H1 (cell line): ENCODE data around the gene SEMA3A. TPM values are rescaled to one million over a fixed set of nuclear protein-coding genes. Genes with fewer than 3 reads are reported as not detected.
A peak's percentile ranks its signal among the peaks of the same experiment; 100 is the strongest.

ENCODE experiments used
- CTCF ChIA-PET: fragments of 300-600 bp; sonication (Branson Sonifier 250); formaldehyde crosslinking; loops from one replicate; lab custom pipeline; 2021; ENCODE audit not compliant: partially characterized antibody; lab: Charles Lee
- POLR2A ChIA-PET: fragments of 300-600 bp; sonication (Branson Sonifier 250); formaldehyde crosslinking; loops from one replicate; lab custom pipeline; 2021; ENCODE audit warnings: inconsistent platforms; ENCODE audit not compliant: partially characterized antibody; lab: Charles Lee
- DNase-seq, 2 experiments: peaks; one replicate each; pipeline versions ENCODE4 v3.0.0 to v3.0.0-alpha.2; 2010 to 2022; ENCODE audit warnings: low spot score in 2 of 2, low read depth in 1 of 2, mixed read lengths in 1 of 2
- FAIRE-seq: peaks from 2 replicates; lab custom pipeline; 2011; peaks lifted over from hg19 to GRCh38; lab: Jason Lieb, UNC
- H2AFZ ChIP-seq: 2 replicates; pipeline ENCODE4 v1.8.1; 2012; ENCODE audit warnings: low read length, inconsistent platforms
- H2AK5ac ChIP-seq: 2 replicates; pipeline ENCODE4 v1.6.1; 2013; ENCODE audit warnings: low read depth, low read length
- H2BK120ac ChIP-seq: replicated peaks from 2 replicates; pipeline ENCODE3; 2013; ENCODE audit warnings: low read depth, low read length, inconsistent platforms
- H2BK12ac ChIP-seq: 2 replicates; pipeline ENCODE4 v1.6.1; 2013; ENCODE audit warnings: low read depth, low read length
- H2BK15ac ChIP-seq: 2 replicates; pipeline ENCODE4 v1.6.1; 2013; ENCODE audit warnings: low read length
- H2BK20ac ChIP-seq: 2 replicates; pipeline ENCODE4 v1.6.1; 2013; ENCODE audit warnings: low read length
- H2BK5ac ChIP-seq: 2 replicates; pipeline ENCODE4 v1.6.1; 2013; ENCODE audit warnings: low read depth, low read length
- H3K14ac ChIP-seq: 2 replicates; pipeline ENCODE4 v1.6.1; 2013; ENCODE audit warnings: inconsistent platforms; ENCODE audit not compliant: insufficient read length
- H3K18ac ChIP-seq: 2 replicates; pipeline ENCODE4 v1.6.1; 2013; ENCODE audit warnings: low read length; ENCODE audit errors: extremely low read depth
- H3K23ac ChIP-seq: 2 replicates; pipeline ENCODE4 v1.6.1; 2013; ENCODE audit warnings: inconsistent platforms; ENCODE audit not compliant: insufficient read length
- H3K23me2 ChIP-seq: 2 replicates; pipeline ENCODE4 v1.6.1; 2013; ENCODE audit warnings: low read depth, low read length
- H3K27ac ChIP-seq: 2 replicates; pipeline ENCODE4 v1.6.1; 2011; ENCODE audit warnings: low read depth, low read length, inconsistent platforms
- H3K27me3 ChIP-seq, 4 experiments: replicated peaks in 1 of 4; 1 replicate in 1 of 4; 2 replicates in 3 of 4; pipeline versions ENCODE4 v1.6.1 to v1.8.1; 2011 to 2013; ENCODE audit warnings: low read length in 3 of 4, mild to moderate bottlenecking in 3 of 4, inconsistent platforms in 2 of 4, mixed read lengths in 2 of 4, moderate library complexity in 1 of 4; ENCODE audit not compliant: control insufficient read depth in 3 of 4, insufficient read depth in 3 of 4; ENCODE audit errors: extremely low read depth in 1 of 4
- H3K36me3 ChIP-seq, 4 experiments: 2 replicates each; pipeline versions ENCODE4 v1.6.1 to v1.8.1; 2011 to 2013; ENCODE audit warnings: mild to moderate bottlenecking in 4 of 4, low read length in 3 of 4, moderate library complexity in 2 of 4, control low read depth in 1 of 4, inconsistent platforms in 1 of 4; ENCODE audit not compliant: insufficient read depth in 4 of 4, control insufficient read depth in 2 of 4
- H3K4ac ChIP-seq: replicated peaks from 2 replicates; pipeline ENCODE3; 2013; ENCODE audit warnings: low read length, low read depth, mixed read lengths, inconsistent platforms; ENCODE audit not compliant: insufficient read length
- H3K4me1 ChIP-seq, 4 experiments: replicated peaks in 1 of 4; 1 replicate in 1 of 4; 2 replicates in 3 of 4; pipeline versions ENCODE4 v1.6.1 to v1.8.1; 2011 to 2013; ENCODE audit warnings: low read length in 3 of 4, inconsistent platforms in 2 of 4, mixed read lengths in 1 of 4; ENCODE audit not compliant: insufficient read depth in 4 of 4, control insufficient read depth in 3 of 4
- H3K4me2 ChIP-seq, 2 experiments: 2 replicates each; pipeline versions ENCODE4 v1.6.1 to v1.8.1; 2011 to 2013; ENCODE audit warnings: low read depth in 2 of 2, low read length in 2 of 2, control low read depth in 1 of 2, inconsistent platforms in 1 of 2, mild to moderate bottlenecking in 1 of 2; ENCODE audit not compliant: insufficient read depth in 1 of 2
- H3K4me3 ChIP-seq, 4 experiments: fragments of 200-600, 300-600 bp in 1 of 4; sonication (generic), shearing (Covaris generic), sonication (Bioruptor Twin) in 1 of 4; 2 replicates each; pipeline versions ENCODE4 v1.5.1 to v1.8.1; 2011 to 2016; ENCODE audit warnings: low read length in 4 of 4, low read depth in 3 of 4, control low read depth in 2 of 4, inconsistent platforms in 2 of 4, mild to moderate bottlenecking in 2 of 4, mixed read lengths in 1 of 4, moderate library complexity in 1 of 4; ENCODE audit not compliant: insufficient read depth in 2 of 4; ENCODE audit errors: extremely low read depth in 1 of 4
- H3K56ac ChIP-seq: replicated peaks from 2 replicates; pipeline ENCODE3; 2013; ENCODE audit warnings: low read depth, mild to moderate bottlenecking, mixed read lengths, low read length, inconsistent platforms; ENCODE audit not compliant: insufficient read length
- H3K79me1 ChIP-seq: 2 replicates; pipeline ENCODE4 v1.6.1; 2013; ENCODE audit warnings: low read depth, low read length, control low read depth
- H3K79me2 ChIP-seq, 2 experiments: 2 replicates each; pipeline versions ENCODE4 v1.6.1 to v1.8.1; 2012 to 2013; ENCODE audit warnings: low read length in 2 of 2, mild to moderate bottlenecking in 2 of 2, inconsistent platforms in 1 of 2; ENCODE audit not compliant: insufficient read depth in 2 of 2, control insufficient read depth in 1 of 2
- H3K9ac ChIP-seq, 4 experiments: replicated peaks in 1 of 4; 1 replicate in 1 of 4; 2 replicates in 3 of 4; pipeline versions ENCODE4 v1.6.1 to v1.8.1; 2011 to 2013; ENCODE audit warnings: low read depth in 3 of 4, low read length in 3 of 4, control low read depth in 2 of 4, mild to moderate bottlenecking in 2 of 4, moderate library complexity in 2 of 4, inconsistent platforms in 1 of 4; ENCODE audit errors: extremely low read depth in 1 of 4
- H3K9me3 ChIP-seq, 2 experiments: 2 replicates each; pipeline versions ENCODE4 v1.6.1 to v1.8.1; 2012 to 2013; ENCODE audit warnings: mild to moderate bottlenecking in 2 of 2, moderate library complexity in 2 of 2, control low read depth in 1 of 2, inconsistent platforms in 1 of 2, low read depth in 1 of 2, low read length in 1 of 2, mixed read lengths in 1 of 2; ENCODE audit not compliant: insufficient read depth in 2 of 2
- H4K20me1 ChIP-seq, 2 experiments: replicated peaks in 1 of 2; 2 replicates each; pipeline versions ENCODE3 to v1.8.1; 2011 to 2013; ENCODE audit warnings: inconsistent platforms in 2 of 2, low read length in 2 of 2, mild to moderate bottlenecking in 1 of 2; ENCODE audit not compliant: insufficient read depth in 2 of 2, control insufficient read depth in 1 of 2
- H4K5ac ChIP-seq: 2 replicates; pipeline ENCODE4 v1.6.1; 2013; ENCODE audit warnings: low read length, low read depth, mixed read lengths, inconsistent platforms; ENCODE audit not compliant: insufficient read length
- H4K8ac ChIP-seq: 2 replicates; pipeline ENCODE4 v1.8.0; 2013; ENCODE audit warnings: mild to moderate bottlenecking, moderate library complexity, low read length, inconsistent platforms; ENCODE audit not compliant: insufficient read depth; ENCODE audit errors: extremely low read depth
- H4K91ac ChIP-seq: replicated peaks from 2 replicates; pipeline ENCODE3; 2013; ENCODE audit warnings: low read length, mixed read lengths, inconsistent platforms; ENCODE audit not compliant: insufficient read length
- BACH1 ChIP-seq: IDR thresholded peaks from 2 replicates; pipeline ENCODE4 v1.6.1; 2012; ENCODE audit warnings: low read length, improper control_type of control experiment
- BCL11A ChIP-seq, 2 experiments: IDR thresholded peaks; one replicate each; pipeline ENCODE4 v1.6.1; 2011; ENCODE audit warnings: low read depth in 2 of 2, low read length in 2 of 2, mild to moderate bottlenecking in 2 of 2
- EGR1 ChIP-seq: IDR thresholded peaks from 2 replicates; pipeline ENCODE4 v1.6.1; 2011; ENCODE audit warnings: low read depth, low read length, borderline replicate concordance
- HDAC2 ChIP-seq, 2 experiments: fragments of 300-600 bp in 1 of 2; sonication (generic) in 1 of 2; IDR thresholded peaks; 2 replicates each; pipeline ENCODE4 v1.6.1; 2011 to 2012; ENCODE audit warnings: low read depth in 2 of 2, low read length in 2 of 2, mild to moderate bottlenecking in 2 of 2, moderate library complexity in 2 of 2, borderline replicate concordance in 1 of 2, inconsistent platforms in 1 of 2
- HDAC6 ChIP-seq: IDR thresholded peaks from one replicate; pipeline ENCODE4 v1.7.1; 2012; ENCODE audit warnings: low read depth, mild to moderate bottlenecking, inconsistent platforms, low read length, moderate library complexity
- MAFK ChIP-seq: IDR thresholded peaks from 2 replicates; pipeline ENCODE4 v1.6.1; 2012; ENCODE audit warnings: low read depth, mild to moderate bottlenecking, improper control_type of control experiment, low read length
- RBBP5 ChIP-seq: IDR thresholded peaks from 2 replicates; pipeline ENCODE4 v1.7.1; 2012; ENCODE audit warnings: low read depth, mild to moderate bottlenecking, inconsistent platforms, low read length, moderate library complexity, borderline replicate concordance
- SUZ12 ChIP-seq: fragments of 200-600 bp; sonication (generic); IDR thresholded peaks from 2 replicates; pipeline ENCODE4 v1.6.1; 2012; ENCODE audit warnings: mild to moderate bottlenecking, inconsistent platforms, low read length, moderate library complexity, mixed read lengths
- TAF7 ChIP-seq: optimal IDR thresholded peaks from 2 replicates; pipeline ENCODE3; 2011; ENCODE audit warnings: low read depth, mild to moderate bottlenecking, inconsistent platforms, low read length, moderate library complexity, borderline replicate concordance
- TEAD4 ChIP-seq: IDR thresholded peaks from 2 replicates; pipeline ENCODE4 v1.6.1; 2012; ENCODE audit warnings: low read depth, low read length, inconsistent platforms, mixed read lengths
- ZNF274 ChIP-seq: IDR thresholded peaks from 2 replicates; pipeline ENCODE4 v1.7.0; 2012; ENCODE audit warnings: low read length, borderline replicate concordance; ENCODE audit errors: extremely low read depth
- WGBS, 2 experiments: shearing (Covaris generic) in 1 of 2; methylation state at CpG; one replicate each; pipeline versions ENCODE4 v1.1.6 to v1.1.7; 2013 to 2015; ENCODE audit warnings: low lambda C conversion rate in 2 of 2, mixed read lengths in 2 of 2, inconsistent platforms in 1 of 2, low coverage in 1 of 2, missing lambda C conversion rate in 1 of 2; ENCODE audit not compliant: insufficient replicate concordance in 2 of 2, insufficient coverage in 1 of 2, insufficient read length in 1 of 2; ENCODE audit errors: extremely low coverage in 1 of 2, missing lambda C conversion rate in 1 of 2; 5-methylcytosine and 5-hydroxymethylcytosine counted together
- polyA plus RNA-seq, 7 experiments: library from polyadenylated mRNA; depleted of rRNA in 3 of 7; stranded (reverse) in 5 of 7; unstranded in 2 of 7; fragments of >200 nt in 5 of 7; fragments of 200-250 nt in 2 of 7; gene quantifications; 1 replicate in 5 of 7; 2 replicates in 1 of 7; 4 replicates in 1 of 7; pipeline versions ENCODE4 v1.2.1 to v1.2.3, GENCODE V29; 2011 to 2013; ENCODE audit warnings: missing spikeins in 2 of 7, mixed read lengths in 2 of 7
- total RNA-seq: library from RNA; stranded (reverse); fragmentation: NEBNext Ultra II Directional; extraction: Animal tissue kit (Norgen Biotek cat#: 25700); gene quantifications from 2 replicates; pipeline ENCODE4 v1.2.1, GENCODE V29; 2021
- TF ChIP-seq, protein P1 (sequence below): IDR thresholded peaks from 2 replicates; pipeline ENCODE4 v1.6.1; 2011; ENCODE audit warnings: low read depth, mild to moderate bottlenecking, low read length; ENCODE audit not compliant: insufficient read depth
- TF ChIP-seq, protein P2 (sequence below): IDR thresholded peaks from 2 replicates; pipeline ENCODE4 v1.6.1; 2012; ENCODE audit warnings: inconsistent platforms

Gene SEMA3A
- total and polyA plus RNA-seq, 2 of the 8 experiments (the other 6 are each of a cell fraction or from before 2014, with no cell fraction given) = 8.1 to 45.9 TPM

GRCh38 chr7:84108787-84109186 lies 85.8 kb downstream of the SEMA3A start:
- H3K4me2 ChIP-seq = no peak overlapping the region
- no peaks in the 10 kb centered on the region for H3K79me2 ChIP-seq
- H3K27me3 ChIP-seq = no peaks in the 10 kb centered on the region
- no peak overlapping the region for H3K56ac ChIP-seq
- WGBS, 2 experiments = 40% methylated on average over 2 of the region's 2 CpGs; no CpG with 5 or more reads in 1 of the 2 experiments
- no peak overlapping the region for H4K91ac ChIP-seq
- no peak overlapping the region for H3K4ac ChIP-seq
- H3K27ac ChIP-seq = no peak overlapping the region
- no peak overlapping the region for H2AK5ac ChIP-seq
- CTCF ChIA-PET = interaction anchor here (0.6 to 1.3 kb wide), 3 partner anchors 12 to 921 kb away, joined by 3 to 5 read pairs (median 3); no protein-coding TSS in a partner anchor
- peaks cover 0 to 5% (median 0%) of the 10 kb centered on the region in 4 experiments; a peak in 1 of 8 replicates for H3K36me3 ChIP-seq
- H3K18ac ChIP-seq = no peak overlapping the region; the same call in 1 of the 2 replicates
- H3K14ac ChIP-seq = no peak overlapping the region
- no peaks in the 10 kb centered on the region for H3K9me3 ChIP-seq
- H2AFZ ChIP-seq = no peak overlapping the region
- no peak overlapping the region for H2BK12ac ChIP-seq
- H2BK5ac ChIP-seq = no peak overlapping the region
- DNase-seq (no peak), FAIRE-seq (no peak)
- H3K23me2 ChIP-seq = no peaks in the 10 kb centered on the region
- no peak overlapping the region for H3K4me3 ChIP-seq
- POLR2A ChIA-PET = no interaction called here
- H2BK120ac ChIP-seq = no peak overlapping the region
- H4K5ac ChIP-seq = peak overlapping the region; percentile 68
- no peaks in the 10 kb centered on the region for H3K79me1 ChIP-seq
- no peak overlapping the region for H2BK20ac ChIP-seq
- no peak overlapping the region for H3K9ac ChIP-seq
- H2BK15ac ChIP-seq = no peak overlapping the region
- H4K8ac ChIP-seq = no peak overlapping the region
- peaks cover 4 to 33% (median 12%) of the 10 kb centered on the region in 4 experiments; a peak in 6 of 7 replicates for H3K4me1 ChIP-seq
- H3K23ac ChIP-seq = no peak overlapping the region
- H4K20me1 ChIP-seq = no peaks in the 10 kb centered on the region
- TF ChIP-seq ZNF274 (no peak), MAFK (no peak), TEAD4 (no peak), SUZ12 (no peak), HDAC2 (IDR thresholded peaks at IDR 0.05; ENCODE audit: borderline replicate concordance in 1 of 2, low read depth in 2 of 2, low read length in 2 of 2) (no peak), HDAC6 (no peak), TAF7 (no peak), EGR1 (no peak), RBBP5 (no peak), BCL11A (IDR thresholded peaks at IDR 0.05; ENCODE audit: low read depth in 2 of 2, low read length in 2 of 2) (no peak), BACH1 (no peak)
- TF ChIP-seq, protein P1, sequence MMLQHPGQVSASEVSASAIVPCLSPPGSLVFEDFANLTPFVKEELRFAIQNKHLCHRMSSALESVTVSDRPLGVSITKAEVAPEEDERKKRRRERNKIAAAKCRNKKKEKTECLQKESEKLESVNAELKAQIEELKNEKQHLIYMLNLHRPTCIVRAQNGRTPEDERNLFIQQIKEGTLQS = no peak
- TF ChIP-seq, protein P2, sequence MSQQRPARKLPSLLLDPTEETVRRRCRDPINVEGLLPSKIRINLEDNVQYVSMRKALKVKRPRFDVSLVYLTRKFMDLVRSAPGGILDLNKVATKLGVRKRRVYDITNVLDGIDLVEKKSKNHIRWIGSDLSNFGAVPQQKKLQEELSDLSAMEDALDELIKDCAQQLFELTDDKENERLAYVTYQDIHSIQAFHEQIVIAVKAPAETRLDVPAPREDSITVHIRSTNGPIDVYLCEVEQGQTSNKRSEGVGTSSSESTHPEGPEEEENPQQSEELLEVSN = no peak
